OCI-LY3 (cell line): ENCODE measurements around the gene FAM83B.

ENCODE experiments used
- H2AFZ ChIP-seq: fragments of 200-600, 300-600 bp; shearing (Covaris generic); 2 replicates; pipeline ENCODE4 v1.6.0; 2014; ENCODE audit warnings: antibody characterized with exemption, low read depth, low read length
- H3K27ac ChIP-seq: fragments of 200-600, 300-600 bp; sonication (generic); 2 replicates; pipeline ENCODE4 v1.5.1; 2014; ENCODE audit warnings: mild to moderate bottlenecking, low read length, moderate library complexity, mixed read lengths
- H3K27me3 ChIP-seq: fragments of 200-600, 300-600 bp; sonication (generic); 2 replicates; pipeline ENCODE4 v1.6.1; 2014; ENCODE audit warnings: low read depth, low read length, mixed read lengths
- H3K36me3 ChIP-seq: fragments of 200-600, 300-600 bp; sonication (generic); replicated peaks from 2 replicates; pipeline ENCODE3; 2014; ENCODE audit warnings: low read depth, low read length, mixed read lengths
- H3K4me1 ChIP-seq: fragments of 300-600, 200-600 bp; sonication (generic); 2 replicates; pipeline ENCODE4 v1.6.1; 2014; ENCODE audit warnings: low read length, mixed read lengths
- H3K4me2 ChIP-seq: fragments of 200-600, 300-600 bp; sonication (generic); 2 replicates; pipeline ENCODE4 v1.6.1; 2014; ENCODE audit warnings: low read length, mixed read lengths
- H3K4me3 ChIP-seq: fragments of 300-600, 200-600 bp; sonication (generic); 2 replicates; pipeline ENCODE4 v1.5.1; 2014; ENCODE audit warnings: antibody characterized with exemption, mild to moderate bottlenecking, low read length, moderate library complexity
- H3K79me2 ChIP-seq: fragments of 300-600, 200-600 bp; shearing (Covaris generic); 2 replicates; pipeline ENCODE4 v1.6.1; 2014; ENCODE audit warnings: mild to moderate bottlenecking, low read length, mixed read lengths
- H3K9ac ChIP-seq: fragments of 300-600, 200-600 bp; shearing (Covaris generic); 2 replicates; pipeline ENCODE4 v1.6.0; 2014; ENCODE audit warnings: mild to moderate bottlenecking, low read length, moderate library complexity
- H3K9me3 ChIP-seq: fragments of 200-600, 300-600 bp; shearing (Covaris generic); 2 replicates; pipeline ENCODE4 v1.6.1; 2014; ENCODE audit warnings: low read length, mixed read lengths; ENCODE audit not compliant: insufficient read depth
- H4K20me1 ChIP-seq: fragments of 200-600, 300-600 bp; sonication (generic); 2 replicates; pipeline ENCODE4 v1.6.1; 2016; ENCODE audit warnings: low read length, mixed read lengths; ENCODE audit not compliant: insufficient read depth
- EZH2phosphoT487 ChIP-seq: fragments of 200-600 bp; shearing (Covaris generic); IDR thresholded peaks from 2 replicates; pipeline ENCODE4 v1.6.1; 2018; ENCODE audit warnings: antibody characterized with exemption, mixed run types, low read depth
- TF ChIP-seq, protein P1 (sequence below): fragments of 200-600, 300-600 bp; sonication (generic); IDR thresholded peaks from 2 replicates; pipeline ENCODE4 v1.5.1; 2014; ENCODE audit warnings: antibody characterized with exemption, low read length, low read depth

FAM83B gene

GRCh38 chr6:54981647-54982046, 135.1 kb downstream of the FAM83B start:
- Histone ChIP-seq H3K79me2 (no peaks in the 10 kb centered on the region), H4K20me1 (no peaks in the 10 kb centered on the region), H3K27me3 (no peaks in the 10 kb centered on the region), H3K9ac (no peak overlapping the region), H3K36me3 (no peaks in the 10 kb centered on the region), H3K27ac (no peak overlapping the region), H2AFZ (no peak overlapping the region), H3K4me3 (no peak overlapping the region), H3K9me3 (no peaks in the 10 kb centered on the region), H3K4me1 (no peaks in the 10 kb centered on the region), H3K4me2 (no peak overlapping the region)
- TF ChIP-seq, protein P1, sequence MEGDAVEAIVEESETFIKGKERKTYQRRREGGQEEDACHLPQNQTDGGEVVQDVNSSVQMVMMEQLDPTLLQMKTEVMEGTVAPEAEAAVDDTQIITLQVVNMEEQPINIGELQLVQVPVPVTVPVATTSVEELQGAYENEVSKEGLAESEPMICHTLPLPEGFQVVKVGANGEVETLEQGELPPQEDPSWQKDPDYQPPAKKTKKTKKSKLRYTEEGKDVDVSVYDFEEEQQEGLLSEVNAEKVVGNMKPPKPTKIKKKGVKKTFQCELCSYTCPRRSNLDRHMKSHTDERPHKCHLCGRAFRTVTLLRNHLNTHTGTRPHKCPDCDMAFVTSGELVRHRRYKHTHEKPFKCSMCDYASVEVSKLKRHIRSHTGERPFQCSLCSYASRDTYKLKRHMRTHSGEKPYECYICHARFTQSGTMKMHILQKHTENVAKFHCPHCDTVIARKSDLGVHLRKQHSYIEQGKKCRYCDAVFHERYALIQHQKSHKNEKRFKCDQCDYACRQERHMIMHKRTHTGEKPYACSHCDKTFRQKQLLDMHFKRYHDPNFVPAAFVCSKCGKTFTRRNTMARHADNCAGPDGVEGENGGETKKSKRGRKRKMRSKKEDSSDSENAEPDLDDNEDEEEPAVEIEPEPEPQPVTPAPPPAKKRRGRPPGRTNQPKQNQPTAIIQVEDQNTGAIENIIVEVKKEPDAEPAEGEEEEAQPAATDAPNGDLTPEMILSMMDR, result no peak
- no peak for TF ChIP-seq EZH2phosphoT487

GRCh38 chr6:54987633-54988290, 141.2 kb downstream of the FAM83B start:
- Histone ChIP-seq H3K27me3 (no peaks in the 10 kb centered on the region), H2AFZ (no peak overlapping the region), H3K4me1 (no peaks in the 10 kb centered on the region), H3K79me2 (no peaks in the 10 kb centered on the region), H3K9me3 (no peaks in the 10 kb centered on the region), H3K4me3 (no peak overlapping the region), H3K36me3 (no peaks in the 10 kb centered on the region), H3K9ac (no peak overlapping the region), H3K4me2 (no peak overlapping the region), H3K27ac (no peak overlapping the region), H4K20me1 (no peaks in the 10 kb centered on the region)
- TF ChIP-seq, protein P1, result no peak
- TF ChIP-seq EZH2phosphoT487, result no peak

DNA sequence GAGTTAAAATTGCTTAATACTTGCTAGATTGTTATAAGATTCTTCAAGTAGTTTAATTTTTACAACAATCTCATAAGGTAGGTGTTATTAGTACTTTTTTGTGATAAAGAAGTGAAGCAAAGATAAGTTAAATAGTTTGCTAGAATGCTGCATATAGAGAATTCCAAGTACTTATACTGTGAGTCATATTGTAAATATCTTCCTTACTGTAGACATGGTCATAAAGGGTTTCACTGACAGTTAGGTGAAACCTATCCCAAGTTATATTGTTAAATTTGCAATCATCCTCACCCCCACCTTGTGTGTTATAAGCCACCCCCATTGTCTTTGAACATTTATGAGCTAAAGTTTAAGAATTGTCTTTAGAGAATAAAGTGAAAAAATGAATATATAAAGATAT, 142.0 kb downstream of the FAM83B start:
- no peak overlapping the region for H3K4me2 ChIP-seq
- H3K9me3 ChIP-seq, result no peaks in the 10 kb centered on the region
- no peaks in the 10 kb centered on the region for H3K79me2 ChIP-seq
- no peaks in the 10 kb centered on the region for H3K36me3 ChIP-seq
- no peak overlapping the region for H3K4me3 ChIP-seq
- no peak overlapping the region for H2AFZ ChIP-seq
- no peaks in the 10 kb centered on the region for H4K20me1 ChIP-seq
- no peak overlapping the region for H3K27ac ChIP-seq
- no peaks in the 10 kb centered on the region for H3K4me1 ChIP-seq
- TF ChIP-seq, protein P1, result no peak
- TF ChIP-seq EZH2phosphoT487, result no peak
- no peak overlapping the region for H3K9ac ChIP-seq
- no peaks in the 10 kb centered on the region for H3K27me3 ChIP-seq

- Histone ChIP-seq H2AFZ (no peak overlapping the region), H3K36me3 (no peaks in the 10 kb centered on the region)
Observed at GRCh38 chr6:54990001-54990400, 143.4 kb downstream of the FAM83B start.

More at GRCh38 chr6:54990001-54990400, 143.4 kb downstream of the FAM83B start:
- Histone ChIP-seq H3K4me3 (no peak overlapping the region), H4K20me1 (no peaks in the 10 kb centered on the region), H3K27me3 (no peaks in the 10 kb centered on the region), H3K79me2 (no peaks in the 10 kb centered on the region), H3K9me3 (no peaks in the 10 kb centered on the region), H3K4me2 (no peak overlapping the region), H3K9ac (no peak overlapping the region), H3K4me1 (no peaks in the 10 kb centered on the region), H3K27ac (no peak overlapping the region)
- TF ChIP-seq, protein P1, result no peak
